Fibroblast of skin of back (primary cell): ENCODE measurements around the gene GLP1R.

Experiments used
- DNase-seq: peaks from one replicate; pipeline ENCODE4 v3.0.0-alpha.2; 2013

The GLP1R gene

DNA sequence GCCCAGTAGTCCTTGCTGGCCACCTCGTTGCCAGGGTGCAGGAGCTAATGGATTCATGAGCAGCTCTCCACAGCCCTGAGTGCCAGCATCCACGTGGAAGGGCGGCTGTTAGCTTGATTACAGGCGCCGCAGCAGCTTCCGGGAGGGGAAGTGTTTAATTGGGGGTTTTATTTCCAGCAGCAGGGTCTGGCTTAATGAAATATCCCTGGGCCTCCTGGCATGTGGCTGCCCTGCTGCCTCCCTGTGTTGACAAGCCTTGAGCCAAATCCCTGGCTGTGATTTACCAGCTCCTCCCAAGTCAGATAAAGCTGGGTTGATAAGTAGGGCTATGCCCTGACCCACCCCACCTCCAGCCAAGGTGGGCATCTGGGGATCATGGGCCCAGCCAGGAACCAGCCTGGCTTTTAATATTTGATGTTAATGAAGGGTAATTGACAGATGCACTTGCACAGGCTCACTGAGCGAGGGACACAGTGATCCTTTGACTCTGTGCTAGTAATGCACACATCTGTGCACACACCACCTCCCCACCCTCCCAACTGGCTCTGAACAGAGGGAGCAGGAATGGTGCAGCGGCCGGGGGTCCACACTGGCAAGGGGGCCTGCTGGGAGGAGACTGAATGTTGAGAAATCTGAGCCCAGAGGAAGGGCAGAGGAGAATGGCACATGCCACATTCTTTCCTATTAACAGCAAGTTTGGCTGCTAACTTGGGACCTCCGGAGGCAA is 13.6 kb downstream of the GLP1R start:
- DNase-seq: no peak

DNA sequence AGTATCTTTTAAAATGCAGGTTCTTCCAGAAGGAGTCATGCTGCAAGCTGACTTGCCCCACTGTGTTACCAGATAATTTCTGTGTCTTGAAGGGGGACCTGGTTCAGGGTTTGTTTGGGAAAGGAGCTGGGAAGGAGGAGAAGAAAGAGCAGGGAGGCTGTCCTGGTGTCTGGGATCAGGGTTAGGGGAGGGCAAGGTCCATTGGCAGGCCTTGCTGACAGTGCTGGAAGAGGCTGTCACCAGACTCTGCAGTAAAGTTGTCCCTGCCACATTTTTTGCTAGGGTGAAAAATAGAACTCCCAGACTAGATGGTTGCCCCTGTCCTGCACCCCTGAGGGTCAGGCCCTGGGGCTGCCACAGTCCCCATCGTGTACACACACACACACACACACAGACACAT is 14.9 kb downstream of the GLP1R start:
- no peak for DNase-seq

DNA sequence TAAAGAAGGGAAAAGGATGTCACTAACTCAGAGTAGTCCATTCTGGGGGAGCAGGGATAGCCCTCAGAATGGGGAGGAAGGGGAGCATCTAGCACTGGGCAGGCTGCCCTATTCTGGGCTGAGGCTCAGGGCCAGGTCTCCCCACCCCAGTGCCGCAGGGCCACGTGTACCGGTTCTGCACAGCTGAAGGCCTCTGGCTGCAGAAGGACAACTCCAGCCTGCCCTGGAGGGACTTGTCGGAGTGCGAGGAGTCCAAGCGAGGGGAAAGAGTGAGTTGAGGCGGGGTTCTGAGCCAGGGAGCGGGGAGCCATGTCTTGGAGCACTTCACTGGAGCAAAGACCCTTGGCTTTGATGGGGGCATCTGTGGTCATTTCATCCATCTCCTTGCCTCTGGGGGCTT is 17.0 kb downstream of the GLP1R start:
- no peak for DNase-seq

DNA sequence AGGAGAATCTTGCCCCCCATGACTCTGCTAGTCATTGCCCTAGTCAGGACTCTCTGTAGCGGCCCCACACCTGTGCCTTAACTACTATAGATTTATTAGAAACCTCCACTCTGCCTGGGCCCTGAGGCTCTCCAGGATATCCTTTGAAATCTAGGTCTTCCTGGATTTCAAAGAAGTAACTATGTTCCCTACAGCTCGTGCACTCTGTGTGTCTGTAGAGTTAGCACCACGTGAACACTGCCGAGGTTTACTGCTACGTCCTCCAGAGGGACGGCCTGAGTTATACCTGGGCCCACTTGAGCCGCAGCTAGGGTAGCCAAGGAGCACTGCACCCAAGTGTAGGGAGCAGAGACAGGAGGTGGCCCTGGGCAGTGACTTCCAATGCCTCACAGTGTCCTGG is 19.8 kb downstream of the GLP1R start:
- no peak for DNase-seq

DNA sequence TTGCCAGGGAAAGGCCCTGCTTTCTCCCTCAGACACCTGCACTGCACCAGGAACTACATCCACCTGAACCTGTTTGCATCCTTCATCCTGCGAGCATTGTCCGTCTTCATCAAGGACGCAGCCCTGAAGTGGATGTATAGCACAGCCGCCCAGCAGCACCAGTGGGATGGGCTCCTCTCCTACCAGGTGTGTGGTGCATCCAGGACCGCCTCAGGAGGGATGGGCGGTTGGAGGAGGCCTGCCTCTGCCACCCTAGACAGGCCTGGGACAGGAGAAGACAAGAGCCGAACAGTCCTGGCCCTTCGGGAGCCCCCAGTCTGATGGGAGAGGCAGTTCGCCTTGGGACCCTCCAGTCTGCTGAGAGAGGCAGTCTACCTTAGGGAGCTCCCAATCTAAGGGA is 24.2 kb downstream of the GLP1R start:
- DNase-seq: no peak

- DNase-seq: no peak
These were observed 25.1 kb downstream of the GLP1R start for GRCh38 chr6:39073471-39074355.

GRCh38 chr6:39074486-39074885 is 25.9 kb downstream of the GLP1R start:
- no peak for DNase-seq

- no peak for DNase-seq
These were observed 26.6 kb downstream of the GLP1R start for GRCh38 chr6:39075010-39075686.

DNA sequence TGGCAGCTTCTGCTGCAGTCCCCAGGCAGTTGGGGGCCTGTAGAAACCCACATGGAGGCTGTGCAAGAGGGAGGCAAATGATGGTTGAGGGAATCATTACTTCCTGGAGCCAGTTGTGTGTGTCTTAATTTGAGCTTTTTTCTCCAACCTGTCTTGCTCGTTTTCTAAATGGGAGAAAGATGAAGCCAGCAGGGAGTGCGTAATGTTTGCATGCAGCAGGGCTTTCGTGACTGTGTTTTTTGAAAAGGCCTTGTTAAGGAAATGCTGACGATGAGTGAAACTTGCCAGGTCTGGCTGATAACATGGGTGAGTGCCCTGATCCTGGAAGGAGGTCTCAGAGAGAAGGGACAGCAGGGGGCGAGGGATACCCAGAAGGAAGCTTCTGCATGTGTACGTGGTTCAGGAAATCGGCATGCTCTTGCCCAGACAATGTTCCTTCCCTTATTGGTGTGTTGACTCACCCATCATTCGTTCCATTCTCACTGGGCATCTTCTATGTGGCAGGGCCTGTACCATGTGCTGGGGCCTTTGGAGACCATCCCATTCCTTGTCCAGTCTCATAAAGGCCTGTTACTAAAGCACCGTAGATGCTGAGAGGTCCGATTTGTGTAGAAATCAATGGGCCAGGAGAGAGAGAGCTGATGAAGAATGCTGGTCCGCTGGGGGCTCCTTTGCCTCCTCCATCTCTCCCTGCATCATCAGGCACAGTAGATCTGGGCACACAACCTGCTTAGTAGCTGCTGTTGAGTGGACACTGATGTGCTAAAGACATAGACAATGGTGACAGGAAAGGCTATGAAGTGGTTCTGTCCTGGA is 27.4 kb downstream of the GLP1R start:
- DNase-seq: no peak

DNA sequence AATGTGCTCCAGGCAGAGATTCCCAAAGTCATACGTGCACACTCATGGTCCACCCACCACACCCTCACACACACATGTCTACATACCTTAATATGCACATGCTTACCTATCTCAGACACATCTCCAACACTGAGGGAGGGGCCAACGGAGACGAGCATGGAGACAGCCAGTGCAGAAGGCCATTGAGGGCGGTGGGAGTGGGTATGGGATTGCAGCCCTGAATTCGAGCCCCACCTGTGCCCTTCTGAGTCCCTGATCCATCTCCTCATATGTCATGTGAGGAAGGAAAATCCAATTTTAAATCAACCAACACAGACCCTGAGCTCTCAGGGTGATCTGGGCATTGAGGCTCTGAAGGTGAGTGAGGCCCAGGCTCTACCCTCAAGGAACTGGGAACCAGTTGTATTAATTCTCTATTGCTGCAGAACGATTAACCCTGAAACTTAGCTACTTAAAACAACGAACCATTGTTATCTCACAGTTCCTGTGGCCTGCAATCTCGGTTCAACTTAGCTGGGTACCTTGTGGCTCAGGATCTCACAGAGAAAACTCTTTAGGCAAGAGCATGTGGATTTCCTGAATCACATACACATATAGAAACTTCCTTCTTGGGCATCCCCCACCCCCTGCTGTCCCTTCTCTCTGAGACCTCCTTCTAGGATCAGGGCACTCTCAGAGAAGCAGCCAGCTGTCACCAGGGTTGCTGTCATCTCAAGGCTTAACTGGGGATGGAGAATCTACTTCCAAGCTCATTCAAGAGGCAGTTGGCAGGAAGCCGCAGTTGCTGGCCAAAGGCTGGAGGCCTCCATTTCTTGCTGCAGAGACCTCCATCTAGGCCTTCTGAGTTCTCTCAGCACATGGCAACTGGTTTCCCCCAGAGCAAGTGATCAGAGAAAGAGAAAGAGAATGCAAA is 28.3 kb downstream of the GLP1R start:
- DNase-seq: no peak

GRCh38 chr6:39077882-39078594 is 29.5 kb downstream of the GLP1R start:
- DNase-seq: no peak

GRCh38 chr6:39078695-39079094 is 30.1 kb downstream of the GLP1R start:
- no peak for DNase-seq

DNA sequence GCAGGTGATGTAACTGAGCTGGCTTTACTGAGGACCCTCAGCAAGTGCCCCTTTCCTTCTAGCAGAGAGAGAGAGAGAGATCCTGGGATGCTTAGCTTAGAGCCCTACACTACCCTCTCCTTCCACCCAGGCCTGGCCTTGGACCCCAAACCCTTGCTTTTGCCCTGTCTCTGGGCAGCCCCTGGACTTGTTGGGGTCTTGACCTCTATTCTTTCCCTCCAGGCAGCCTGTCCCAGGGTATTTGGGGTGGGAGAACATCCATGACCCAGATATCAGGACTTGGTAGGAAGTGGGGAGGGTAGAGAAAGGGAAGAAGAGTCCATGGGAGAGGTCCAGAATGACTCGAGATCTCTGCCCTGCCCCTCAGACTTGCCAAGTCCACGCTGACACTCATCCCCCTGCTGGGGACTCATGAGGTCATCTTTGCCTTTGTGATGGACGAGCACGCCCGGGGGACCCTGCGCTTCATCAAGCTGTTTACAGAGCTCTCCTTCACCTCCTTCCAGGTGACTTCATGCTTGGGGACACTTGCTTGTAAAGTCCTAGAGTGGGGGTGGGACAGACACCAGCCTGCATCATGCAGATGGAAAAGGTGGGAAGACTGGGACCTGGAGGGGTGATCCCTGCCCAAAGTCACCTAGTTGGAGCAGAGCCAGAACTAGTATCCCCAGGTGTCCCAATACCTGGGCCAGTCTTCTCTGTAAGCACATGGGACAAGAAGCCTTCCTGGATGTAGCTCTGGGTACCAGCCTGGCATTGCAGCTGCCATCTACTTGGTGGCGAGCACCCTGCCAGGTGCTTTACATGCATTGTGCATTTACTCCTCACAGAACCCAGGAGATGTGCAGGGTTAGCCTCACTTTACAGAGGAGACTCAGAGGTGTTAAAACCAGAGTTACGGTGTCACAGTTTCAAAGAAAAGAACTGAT is 30.9 kb downstream of the GLP1R start:
- no peak for DNase-seq

GRCh38 chr6:39080246-39080875 is 31.8 kb downstream of the GLP1R start:
- DNase-seq: no peak

DNA sequence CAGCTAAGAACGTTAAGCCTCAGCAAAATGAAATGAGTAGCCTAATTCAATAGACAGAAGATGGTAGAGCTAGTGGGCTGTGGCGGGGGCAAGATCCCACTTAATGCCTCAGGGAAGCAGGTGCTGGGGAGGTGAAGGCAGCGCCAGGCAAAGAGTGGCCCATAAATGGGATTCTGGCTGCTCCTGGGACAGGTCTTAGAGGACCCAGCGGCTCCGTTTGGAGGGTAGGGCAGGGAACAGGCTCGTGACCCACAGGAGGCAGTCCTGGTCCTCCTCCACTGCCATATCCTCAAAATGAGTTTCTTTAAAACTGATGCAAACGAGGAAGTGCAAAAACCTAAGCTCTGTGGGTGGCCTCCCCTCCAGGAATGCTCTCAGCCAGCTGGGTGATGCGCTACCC is 33.7 kb downstream of the GLP1R start:
- DNase-seq: no peak

- no peak for DNase-seq
These were observed 34.7 kb downstream of the GLP1R start for GRCh38 chr6:39083231-39083634.

GRCh38 chr6:39084506-39084905 is 35.9 kb downstream of the GLP1R start:
- DNase-seq: no peak

DNA sequence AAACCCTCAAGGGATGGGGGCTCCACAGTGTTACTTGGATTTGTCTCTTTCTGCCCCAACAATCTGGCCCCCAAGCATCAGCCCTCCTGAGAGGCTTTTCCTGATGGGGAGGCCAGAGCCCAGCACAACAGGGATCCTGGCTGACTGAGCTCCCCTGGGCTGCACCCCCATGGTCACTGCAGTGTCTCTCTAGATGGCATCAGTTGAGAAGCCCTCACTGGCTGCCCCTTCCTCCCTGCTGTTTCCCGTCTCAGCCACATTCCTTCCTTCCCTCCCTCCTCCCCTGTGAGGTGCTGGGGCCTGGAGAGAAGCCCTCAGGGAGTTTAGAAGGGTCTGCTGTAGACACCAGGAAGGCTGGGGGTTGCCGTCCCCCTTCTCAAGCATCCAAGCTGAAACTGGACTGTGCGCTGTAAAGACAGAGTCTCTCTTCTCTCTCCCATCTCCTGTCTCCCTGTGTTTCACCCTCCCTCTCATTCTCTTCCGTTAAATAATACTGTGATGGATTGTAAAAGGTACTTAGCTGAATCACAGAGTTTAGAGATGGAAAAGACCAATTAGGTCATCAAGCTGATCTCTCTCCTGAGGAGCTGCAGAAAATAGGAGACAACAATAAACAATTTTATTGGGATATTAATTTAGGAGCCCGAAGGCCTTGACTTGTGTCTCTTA is 36.7 kb downstream of the GLP1R start:
- no peak for DNase-seq

DNA sequence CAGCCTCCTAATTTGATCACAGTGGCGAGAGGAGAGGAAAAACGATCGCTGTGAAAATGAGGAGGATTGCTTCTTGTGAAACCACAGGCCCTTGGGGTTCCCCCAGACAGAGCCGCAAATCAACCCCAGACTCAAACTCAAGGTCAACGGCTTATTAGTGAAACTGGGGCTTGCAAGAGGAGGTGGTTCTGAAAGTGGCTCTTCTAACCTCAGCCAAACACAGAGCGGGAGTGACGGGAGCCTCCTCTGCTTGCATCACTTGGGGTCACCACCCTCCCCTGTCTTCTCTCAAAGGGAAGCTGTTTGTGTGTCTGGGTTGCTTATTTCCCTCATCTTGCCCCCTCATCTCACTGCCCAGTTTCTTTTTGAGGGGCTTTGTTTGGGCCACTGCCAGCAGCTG is 37.7 kb downstream of the GLP1R start:
- no peak for DNase-seq
